HFFc6 (cell line): ENCODE data around the gene TPGS2. TPM values are rescaled to one million over a fixed set of nuclear protein-coding genes. Genes with fewer than 3 reads are reported as not detected.

Experiments used
- DNase-seq: peaks from one replicate; pipeline ENCODE4 v3.0.0-alpha.2; 2018
- H3K27ac Mint-ChIP-seq: 2 replicates; pipeline ENCODE4 v1.8.0; 2020; ENCODE audit warnings: mild to moderate bottlenecking, mixed read lengths
- H3K27me3 Mint-ChIP-seq: 2 replicates; pipeline ENCODE4 v1.8.0; 2021; ENCODE audit warnings: mild to moderate bottlenecking, moderate library complexity, mixed read lengths; ENCODE audit not compliant: insufficient read depth
- H3K36me3 Mint-ChIP-seq: 2 replicates; pipeline ENCODE4 v1.8.0; 2021; ENCODE audit warnings: low read depth, mixed read lengths
- H3K4me1 Mint-ChIP-seq: 2 replicates; pipeline ENCODE4 v1.8.0; 2020; ENCODE audit warnings: low read depth, mixed read lengths
- H3K4me3 Mint-ChIP-seq: 2 replicates; pipeline ENCODE4 v1.8.0; 2020; ENCODE audit warnings: mild to moderate bottlenecking, moderate library complexity, mixed read lengths
- H3K9me3 Mint-ChIP-seq: 2 replicates; pipeline ENCODE4 v1.8.0; 2020; ENCODE audit warnings: mild to moderate bottlenecking, mixed read lengths
- total RNA-seq, 6 experiments: library from RNA; stranded (reverse); fragmentation: NEBNext Ultra II Directional; extraction: Animal tissue kit (Norgen Biotek cat#: 25700); gene quantifications; 2 replicates in 1 of 6; 3 replicates in 5 of 6; pipeline ENCODE4 v1.2.3, GENCODE V29; 2021
- TF ChIP-seq, protein P1 (sequence below): fragments of 200-600 bp; sonication (generic); IDR thresholded peaks from 2 replicates; pipeline ENCODE4 v1.5.0; 2021; ENCODE audit warnings: antibody characterized with exemption, mild to moderate bottlenecking

Gene TPGS2
- total RNA-seq, 6 experiments from 2014 or later = 132 to 194 (median 155) TPM

DNA sequence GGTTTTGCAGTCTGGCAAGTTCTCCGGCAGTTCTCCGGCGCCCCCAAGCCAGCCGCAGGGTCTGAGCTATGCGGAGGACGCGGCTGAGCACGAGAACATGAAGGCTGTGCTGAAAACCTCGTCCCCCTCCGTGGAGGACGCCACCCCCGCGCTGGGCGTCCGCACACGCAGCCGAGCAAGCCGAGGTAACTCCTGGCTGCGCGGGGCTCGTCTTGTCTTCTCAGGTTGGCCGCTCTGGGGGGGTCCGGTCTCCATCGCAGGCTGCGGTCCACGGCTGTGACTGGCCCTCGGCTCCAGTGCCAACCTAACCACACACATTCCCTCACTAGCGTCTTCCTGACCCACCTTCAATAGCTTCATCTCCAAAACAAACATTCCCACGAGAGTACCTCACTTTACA is 68.2 kb downstream of the TPGS2 start:
- Mint-ChIP-seq H3K9me3 (no peaks in the 10 kb centered on the region), H3K36me3 (peaks cover 19% of the 10 kb centered on the region), H3K27me3 (no peaks in the 10 kb centered on the region), H3K27ac (no peak overlapping the region), H3K4me3 (no peak overlapping the region), H3K4me1 (peaks cover 56% of the 10 kb centered on the region)
- TF ChIP-seq, protein P1, sequence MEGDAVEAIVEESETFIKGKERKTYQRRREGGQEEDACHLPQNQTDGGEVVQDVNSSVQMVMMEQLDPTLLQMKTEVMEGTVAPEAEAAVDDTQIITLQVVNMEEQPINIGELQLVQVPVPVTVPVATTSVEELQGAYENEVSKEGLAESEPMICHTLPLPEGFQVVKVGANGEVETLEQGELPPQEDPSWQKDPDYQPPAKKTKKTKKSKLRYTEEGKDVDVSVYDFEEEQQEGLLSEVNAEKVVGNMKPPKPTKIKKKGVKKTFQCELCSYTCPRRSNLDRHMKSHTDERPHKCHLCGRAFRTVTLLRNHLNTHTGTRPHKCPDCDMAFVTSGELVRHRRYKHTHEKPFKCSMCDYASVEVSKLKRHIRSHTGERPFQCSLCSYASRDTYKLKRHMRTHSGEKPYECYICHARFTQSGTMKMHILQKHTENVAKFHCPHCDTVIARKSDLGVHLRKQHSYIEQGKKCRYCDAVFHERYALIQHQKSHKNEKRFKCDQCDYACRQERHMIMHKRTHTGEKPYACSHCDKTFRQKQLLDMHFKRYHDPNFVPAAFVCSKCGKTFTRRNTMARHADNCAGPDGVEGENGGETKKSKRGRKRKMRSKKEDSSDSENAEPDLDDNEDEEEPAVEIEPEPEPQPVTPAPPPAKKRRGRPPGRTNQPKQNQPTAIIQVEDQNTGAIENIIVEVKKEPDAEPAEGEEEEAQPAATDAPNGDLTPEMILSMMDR = no peak
- no peak for DNase-seq

DNA sequence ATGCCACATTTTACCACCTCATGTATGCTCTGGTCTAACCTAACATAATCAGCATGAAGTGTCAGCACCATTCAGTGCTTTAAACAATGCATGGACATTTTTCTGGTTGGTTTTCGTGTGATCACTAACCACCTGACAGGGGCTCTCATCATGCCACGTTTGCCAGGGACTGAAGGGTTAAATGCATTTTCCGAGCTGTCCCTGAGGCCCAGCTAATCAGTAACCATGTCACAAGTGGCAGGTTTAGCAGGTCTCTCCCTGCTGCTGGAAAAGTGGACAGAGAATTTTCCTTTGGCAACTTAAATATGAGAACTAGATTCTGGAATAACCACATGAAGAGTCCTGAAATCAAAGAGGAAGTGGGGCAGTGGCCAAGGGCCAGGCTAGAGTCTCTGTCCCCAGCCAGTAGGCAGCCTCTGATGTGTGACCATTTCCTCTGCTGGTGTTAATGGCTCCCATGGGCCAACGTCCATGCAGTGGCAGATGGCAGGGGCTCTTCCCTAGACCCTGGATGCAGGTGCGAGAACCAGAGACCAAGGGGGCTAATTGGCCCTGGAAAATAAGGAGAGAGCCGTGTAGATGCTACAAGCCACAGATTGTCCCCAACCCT is 69.5 kb downstream of the TPGS2 start:
- TF ChIP-seq, protein P1 = no peak
- Mint-ChIP-seq H3K36me3 (peaks cover 25% of the 10 kb centered on the region), H3K27me3 (no peaks in the 10 kb centered on the region), H3K4me1 (peaks cover 64% of the 10 kb centered on the region), H3K27ac (no peak overlapping the region), H3K4me3 (no peak overlapping the region), H3K9me3 (no peaks in the 10 kb centered on the region)
- no peak for DNase-seq

DNA sequence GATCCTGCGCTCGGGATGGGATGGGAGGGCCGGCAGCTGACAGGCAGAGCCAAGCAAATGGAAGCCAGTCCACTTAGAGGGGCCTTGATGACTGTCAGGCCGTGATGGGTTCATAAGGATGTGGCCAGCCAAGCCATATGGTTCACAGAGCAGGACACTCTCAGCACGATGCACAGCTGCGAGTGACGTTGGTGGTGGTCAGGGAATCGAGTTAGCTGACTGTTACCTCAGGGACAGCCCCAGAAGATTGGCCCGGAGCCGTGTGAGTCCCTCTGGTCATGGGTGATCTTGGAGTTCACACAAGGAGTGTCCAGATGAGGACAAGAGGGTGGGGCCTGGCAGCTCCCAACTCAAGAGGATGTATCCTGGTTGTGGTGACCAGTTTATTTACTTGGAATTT is 70.2 kb downstream of the TPGS2 start:
- Mint-ChIP-seq H3K4me1 (peaks cover 68% of the 10 kb centered on the region), H3K27me3 (no peaks in the 10 kb centered on the region), H3K4me3 (no peak overlapping the region), H3K9me3 (no peaks in the 10 kb centered on the region), H3K36me3 (peaks cover 25% of the 10 kb centered on the region), H3K27ac (peak overlapping the region; percentile 90; the same call in 1 of the 2 replicates)
- TF ChIP-seq, protein P1 = no peak
- DNase-seq = no peak

DNA sequence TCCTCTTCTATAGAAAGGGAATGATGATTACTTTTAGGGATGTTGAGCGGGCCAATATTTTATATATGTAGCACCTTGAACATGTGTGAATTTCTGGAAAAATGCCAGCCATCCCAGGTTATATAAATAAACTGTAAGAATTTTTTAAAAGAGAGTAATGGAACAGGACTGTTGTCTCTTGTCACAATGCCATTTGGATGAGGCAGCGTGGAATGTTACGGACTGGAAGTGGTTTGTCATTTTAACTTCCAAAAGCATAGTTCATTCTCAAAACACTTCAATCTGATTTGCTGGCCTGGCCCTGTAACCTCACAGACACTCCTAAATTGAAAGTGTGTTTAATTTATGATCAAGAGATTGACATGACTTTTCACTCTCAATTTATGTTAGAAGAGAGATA is 70.8 kb downstream of the TPGS2 start:
- H3K4me3 Mint-ChIP-seq = no peak overlapping the region
- peaks cover 75% of the 10 kb centered on the region for H3K4me1 Mint-ChIP-seq
- TF ChIP-seq, protein P1 = no peak
- H3K9me3 Mint-ChIP-seq = no peaks in the 10 kb centered on the region
- H3K27ac Mint-ChIP-seq = peak overlapping the region; percentile 90
- DNase-seq = peak; percentile 31
- H3K27me3 Mint-ChIP-seq = no peaks in the 10 kb centered on the region
- H3K36me3 Mint-ChIP-seq = peaks cover 25% of the 10 kb centered on the region

DNA sequence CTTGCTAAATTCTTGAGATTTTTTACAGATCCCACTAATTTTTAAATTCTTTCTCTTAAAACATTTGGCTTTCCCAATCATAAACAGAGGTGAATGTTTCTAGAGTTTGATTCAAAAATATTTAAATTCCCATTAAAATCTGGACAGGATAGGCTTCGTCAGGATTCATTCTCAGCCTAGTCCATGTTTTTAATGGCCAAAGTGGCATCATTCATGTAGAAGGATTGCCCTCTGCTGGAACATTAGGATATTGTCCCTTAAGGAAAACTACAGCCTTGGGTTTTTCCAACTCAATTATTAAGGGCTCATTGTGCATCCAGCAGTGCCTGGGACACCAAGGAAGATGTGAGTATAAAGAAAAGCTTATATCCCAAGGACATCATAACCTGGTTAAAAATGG is 71.7 kb downstream of the TPGS2 start:
- TF ChIP-seq, protein P1 = peak; percentile 89
- no peaks in the 10 kb centered on the region for H3K27me3 Mint-ChIP-seq
- no peak overlapping the region for H3K4me3 Mint-ChIP-seq
- H3K9me3 Mint-ChIP-seq = no peaks in the 10 kb centered on the region
- peak overlapping the region; percentile 90 for H3K27ac Mint-ChIP-seq
- peak; percentile 75 for DNase-seq
- peaks cover 76% of the 10 kb centered on the region for H3K4me1 Mint-ChIP-seq
- H3K36me3 Mint-ChIP-seq = peaks cover 21% of the 10 kb centered on the region
